Suppressor macrophage treated with lipopolysaccharide for 1 hour (primary cell): ENCODE data around the gene UBE2D2.
"Not testable (repeated sequence)": the region's sequence is repeated elsewhere in the genome, so short reads cannot be mapped to it uniquely, and the experiment has no call there.

Experiments
- DNase-seq, 3 donors: peaks; one replicate each; pipeline ENCODE4 v3.0.0-alpha.2; 2020 to 2022

UBE2D2 gene

GRCh38 chr5:139584137-139584536 is 23.0 kb downstream of the UBE2D2 start:
- DNase-seq, result no peak

GRCh38 chr5:139588116-139588515 is 27.0 kb downstream of the UBE2D2 start:
- not testable (repeated sequence) for DNase-seq

DNA sequence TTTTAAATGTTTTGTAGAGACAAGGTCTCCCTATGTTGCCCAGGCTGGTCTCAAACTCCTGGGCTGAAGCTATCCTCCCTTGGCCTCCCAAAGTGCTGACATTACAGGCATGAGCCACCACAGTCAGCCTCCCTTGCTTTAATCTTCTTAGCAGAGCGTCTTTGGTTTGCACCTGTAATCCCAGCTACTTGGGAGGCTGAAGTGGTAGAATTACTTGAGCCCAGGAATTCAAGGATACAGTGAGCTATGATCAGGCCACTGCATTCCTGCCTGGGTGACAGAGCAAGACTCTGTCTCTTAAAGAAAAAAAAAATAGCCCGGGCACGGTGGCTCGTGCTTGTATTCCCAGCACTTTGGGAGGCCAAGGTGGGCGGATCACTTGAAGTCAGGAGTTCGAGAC is 27.8 kb downstream of the UBE2D2 start:
- no peak for DNase-seq

DNA sequence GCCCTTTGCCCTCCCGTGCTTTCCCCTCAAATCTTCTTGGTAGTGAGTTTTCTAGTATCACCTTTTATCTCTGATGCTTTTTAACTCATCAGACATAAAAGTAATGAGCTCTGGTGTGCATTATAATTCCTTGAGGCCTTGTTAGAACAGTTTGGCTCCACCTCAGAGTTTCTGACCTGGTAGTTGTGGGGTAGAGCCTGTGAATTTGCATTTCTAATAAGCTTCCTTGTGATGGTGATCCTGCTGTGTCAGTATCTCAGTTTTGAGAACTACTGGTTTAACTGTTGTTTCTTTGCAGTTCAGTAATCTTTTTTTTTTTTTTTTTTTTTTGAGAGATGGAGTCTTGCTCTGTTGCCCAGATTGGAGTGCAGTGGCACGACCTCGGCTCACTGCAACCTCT is 31.1 kb downstream of the UBE2D2 start:
- DNase-seq, result no peak

GRCh38 chr5:139593076-139593475 is 31.9 kb downstream of the UBE2D2 start:
- not testable (repeated sequence) for DNase-seq

- DNase-seq, result no peak
Measured at GRCh38 chr5:139593716-139594319, 32.7 kb downstream of the UBE2D2 start.

DNA sequence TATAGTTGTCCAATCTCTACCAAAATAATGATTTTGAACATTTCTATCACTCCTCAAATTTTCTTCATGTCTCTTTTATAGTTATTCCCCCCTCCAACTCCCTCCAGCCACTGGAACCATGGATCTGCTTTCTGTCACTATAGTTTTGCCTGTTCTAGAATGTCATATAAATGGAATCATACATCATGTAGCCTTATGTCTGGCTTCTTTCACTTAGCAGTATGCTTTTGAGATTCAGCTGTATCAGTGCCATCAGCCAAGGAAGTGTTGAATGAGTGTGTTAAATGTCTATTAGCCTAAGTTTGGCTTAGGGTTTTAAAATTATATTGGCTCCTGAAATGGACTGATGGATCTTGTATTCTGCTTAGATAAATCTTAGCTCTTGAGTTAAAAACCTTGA is 36.0 kb downstream of the UBE2D2 start:
- DNase-seq, result no peak

DNA sequence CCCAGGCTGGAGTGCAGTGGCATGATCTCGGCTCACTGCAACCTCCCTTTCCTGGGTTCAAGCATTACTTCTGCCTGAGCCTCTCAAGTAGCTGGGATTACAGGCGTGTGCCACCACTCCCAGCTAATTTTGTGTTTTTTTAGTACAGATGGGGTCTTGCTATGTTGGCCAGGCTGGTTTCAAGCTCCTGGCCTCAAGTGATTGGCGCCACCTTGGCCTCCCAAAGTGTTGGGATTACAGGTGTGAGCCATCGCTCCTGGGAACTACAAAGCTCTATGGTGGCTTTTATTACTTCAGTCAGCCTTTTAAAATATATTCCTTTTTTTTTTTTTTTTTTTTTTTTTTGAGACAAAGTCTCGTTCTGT is 37.4 kb downstream of the UBE2D2 start:
- not testable (repeated sequence) for DNase-seq

DNA sequence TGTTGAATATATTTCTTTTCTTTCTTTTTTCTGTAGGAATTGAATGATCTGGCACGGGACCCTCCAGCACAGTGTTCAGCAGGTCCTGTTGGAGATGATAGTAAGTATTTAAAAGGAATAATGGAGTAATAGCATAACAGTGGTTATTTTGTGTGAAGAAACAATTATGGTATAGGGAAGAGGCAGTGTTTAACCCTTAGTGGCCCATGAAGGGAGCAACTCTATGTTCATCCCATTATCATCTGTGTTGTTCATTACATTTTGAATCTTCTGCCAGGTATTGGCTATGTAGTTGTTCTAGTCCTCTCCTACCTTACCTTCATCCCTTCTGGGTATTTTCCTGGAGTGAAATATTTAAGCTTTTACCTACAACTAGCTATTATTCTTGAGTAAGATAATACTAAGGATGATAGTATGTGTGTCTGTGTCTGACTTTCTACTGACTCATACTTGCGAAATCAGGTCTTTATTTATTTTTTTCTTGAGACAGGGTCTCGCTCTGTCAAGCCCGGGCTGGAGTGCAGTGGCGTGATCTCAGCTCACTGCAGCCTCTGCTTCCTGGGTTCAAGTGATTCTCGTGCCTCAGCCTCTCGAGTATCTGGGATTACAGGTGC is 39.3 kb downstream of the UBE2D2 start:
- no peak for DNase-seq

DNA sequence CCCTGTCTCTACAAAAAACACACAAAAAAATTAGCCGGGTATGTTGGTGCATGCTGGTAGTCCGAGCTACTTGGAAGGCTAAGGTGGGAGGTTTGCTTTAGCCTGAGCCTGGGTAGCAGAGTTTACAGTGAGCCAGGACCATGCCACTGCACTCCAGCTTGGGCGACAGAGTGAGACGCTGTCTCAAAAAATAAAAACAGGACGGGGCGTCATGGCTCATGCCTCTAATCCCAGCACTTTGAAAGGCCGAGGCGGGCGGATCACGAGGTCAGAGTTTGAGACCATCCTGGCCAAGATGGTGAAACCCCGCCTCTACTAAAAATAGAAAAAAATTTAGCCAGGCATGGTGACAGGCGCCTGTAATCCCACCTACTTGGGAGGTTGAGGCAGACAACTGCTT is 40.3 kb downstream of the UBE2D2 start:
- no peak for DNase-seq

DNA sequence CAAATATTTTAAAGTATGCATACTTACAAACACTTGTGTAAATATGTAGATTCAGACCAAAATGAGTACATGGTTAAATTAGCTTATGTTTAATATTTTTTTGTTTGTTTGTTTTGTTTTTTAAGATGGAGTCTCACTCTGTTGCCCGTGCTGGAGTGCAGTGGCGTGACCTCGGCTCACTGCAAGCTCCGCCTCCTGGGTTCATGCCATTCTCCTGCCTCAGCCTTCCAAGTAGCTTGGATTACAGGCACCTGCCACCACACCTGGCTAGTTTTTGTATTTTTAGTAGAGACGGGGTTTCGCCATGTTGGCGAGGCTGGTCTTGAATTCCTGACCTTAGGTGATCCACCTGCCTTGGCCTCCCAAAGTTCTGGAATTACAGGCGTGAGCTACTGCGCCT is 40.8 kb downstream of the UBE2D2 start:
- not testable (repeated sequence) for DNase-seq

DNA sequence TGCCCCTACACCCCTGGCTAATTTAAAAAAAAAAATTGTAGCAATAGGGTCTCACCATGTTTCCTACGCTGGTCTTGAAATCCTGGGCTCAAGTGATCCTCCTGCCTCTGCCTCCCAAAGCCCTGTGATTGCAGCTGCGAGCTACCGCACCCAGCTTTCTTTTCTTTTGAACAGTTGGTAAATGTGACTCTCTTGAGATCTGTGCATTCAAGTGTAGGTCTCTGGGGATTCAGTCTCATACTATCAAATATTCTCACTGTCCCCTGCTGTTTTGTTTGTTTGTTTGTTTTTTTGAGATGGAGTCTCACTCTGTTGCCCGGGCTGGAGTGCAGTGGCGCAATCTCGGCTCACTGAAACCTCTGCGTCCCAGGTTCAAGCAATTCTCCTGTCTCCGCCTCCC is 44.7 kb downstream of the UBE2D2 start:
- no peak for DNase-seq

DNA sequence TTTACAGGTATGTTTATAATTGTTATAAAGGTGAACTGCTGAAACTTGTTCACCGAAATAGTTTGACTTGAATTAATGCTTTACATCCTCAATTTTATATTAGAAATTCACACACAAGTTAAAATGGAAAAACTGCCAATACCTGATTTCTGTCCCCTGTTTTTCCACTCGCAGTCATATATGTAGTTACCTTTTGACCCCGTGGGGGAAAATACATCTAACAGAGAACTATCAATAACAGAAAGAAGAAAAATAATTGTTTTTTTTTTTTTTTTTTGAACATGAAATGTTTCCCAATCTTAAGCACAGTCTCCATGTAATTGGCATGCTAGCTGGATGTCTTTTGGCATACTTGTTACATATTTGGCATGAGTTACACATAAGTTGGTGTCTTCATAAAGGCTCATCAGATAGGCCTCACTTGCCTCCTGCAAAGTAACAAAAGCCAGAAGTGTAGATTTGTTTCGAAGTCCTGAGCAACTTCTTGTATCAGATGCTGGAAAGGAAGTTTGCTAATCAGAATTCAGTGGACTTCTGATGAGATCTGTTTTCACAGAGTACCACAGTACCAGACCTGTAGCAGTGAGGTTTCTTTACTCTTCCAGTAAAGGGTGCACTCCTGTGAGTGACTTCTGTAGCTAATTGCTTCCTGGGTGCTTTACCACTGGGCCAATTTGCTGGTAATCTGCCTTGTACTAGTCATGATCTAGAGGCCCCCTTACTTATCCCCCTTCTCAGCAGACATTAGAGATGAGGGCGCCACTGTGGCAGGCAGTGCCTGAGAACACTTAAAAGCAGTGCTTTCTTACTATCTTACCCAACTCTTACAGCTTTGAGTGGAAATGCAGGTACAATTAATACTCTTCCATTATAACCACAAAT is 50.8 kb downstream of the UBE2D2 start:
- DNase-seq, result no peak

- DNase-seq, result no peak
Measured at GRCh38 chr5:139619861-139620260, 58.7 kb downstream of the UBE2D2 start.

- not testable (repeated sequence) for DNase-seq
Measured at GRCh38 chr5:139625398-139625797, 64.3 kb downstream of the UBE2D2 start.

DNA sequence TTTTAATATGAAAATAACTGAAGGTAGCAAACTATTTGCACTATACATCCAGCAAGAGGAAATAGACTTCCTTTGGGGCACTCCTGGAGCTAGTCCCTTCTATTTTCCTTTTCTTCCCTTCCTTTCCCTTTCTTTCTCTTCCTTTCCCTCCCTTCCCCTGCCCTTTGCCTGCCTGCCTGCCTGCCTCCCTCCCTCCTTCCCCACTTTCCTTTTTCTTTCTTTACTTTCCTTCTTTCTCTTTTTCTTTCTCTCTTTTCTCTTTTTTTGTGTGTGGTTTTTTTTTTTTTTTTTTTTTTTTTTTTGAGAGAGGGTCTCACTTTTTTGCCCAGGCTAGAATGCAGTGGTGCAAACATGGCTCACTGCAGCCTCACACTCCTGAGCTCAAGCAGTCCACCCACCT is 69.7 kb downstream of the UBE2D2 start:
- DNase-seq, result no peak

GRCh38 chr5:139631520-139632165 is 70.5 kb downstream of the UBE2D2 start:
- DNase-seq, result no peak

DNA sequence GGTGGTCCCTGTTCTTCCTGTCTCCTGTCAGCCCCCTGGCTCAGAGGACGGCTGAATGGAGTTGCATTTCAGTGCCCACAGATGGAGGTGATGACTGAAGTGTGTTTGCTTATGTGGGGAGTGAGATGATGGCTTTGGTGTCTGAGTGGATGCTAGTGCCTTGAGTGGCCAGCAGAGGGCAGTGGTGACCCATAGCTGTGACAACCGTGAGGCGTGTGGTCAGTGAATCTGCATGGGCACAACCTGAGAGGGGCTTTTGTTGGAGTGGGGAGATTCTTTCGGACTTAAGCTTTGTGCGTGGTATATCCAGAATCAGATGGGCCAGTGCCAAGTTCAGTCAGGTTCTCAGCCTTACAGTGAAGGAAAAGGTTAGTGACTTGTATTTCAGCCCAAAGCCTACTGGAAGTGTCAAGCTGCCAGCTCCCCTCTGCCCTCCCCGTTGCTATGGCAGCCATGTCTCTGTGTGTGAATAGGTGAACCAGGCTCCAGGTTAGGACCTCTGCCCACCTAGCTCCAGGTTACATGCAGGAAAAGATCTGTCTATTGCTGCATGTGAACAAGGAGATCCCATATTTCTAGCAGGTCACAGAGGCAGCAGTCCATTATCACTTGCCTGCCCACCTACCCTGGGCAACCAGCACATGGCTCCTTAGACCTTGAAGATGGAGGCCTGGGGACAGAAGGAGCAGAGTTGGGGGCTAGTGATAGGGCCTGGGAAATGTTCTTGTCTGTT is 72.3 kb downstream of the UBE2D2 start:
- DNase-seq, result peak; percentile 79 to 83 (median 81)

DNA sequence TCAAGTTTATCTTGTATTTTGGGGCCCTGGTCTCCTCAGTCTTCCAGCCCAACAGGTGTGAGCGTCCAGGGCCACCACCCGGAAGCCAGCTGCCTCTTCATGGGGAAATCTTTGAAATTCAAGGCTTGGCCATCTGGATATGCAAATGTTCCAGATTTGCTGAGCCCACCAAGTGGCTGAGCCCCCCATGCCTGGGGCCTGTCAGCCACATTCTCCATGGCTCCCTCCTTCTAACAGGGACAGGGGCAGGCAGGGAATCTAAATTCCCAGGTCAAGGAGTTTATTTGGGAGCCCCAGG is 72.8 kb downstream of the UBE2D2 start:
- no peak for DNase-seq

GRCh38 chr5:139634541-139634940 is 73.4 kb downstream of the UBE2D2 start:
- DNase-seq, result no peak

- no peak for DNase-seq
Measured at GRCh38 chr5:139635191-139635590, 74.1 kb downstream of the UBE2D2 start.

DNA sequence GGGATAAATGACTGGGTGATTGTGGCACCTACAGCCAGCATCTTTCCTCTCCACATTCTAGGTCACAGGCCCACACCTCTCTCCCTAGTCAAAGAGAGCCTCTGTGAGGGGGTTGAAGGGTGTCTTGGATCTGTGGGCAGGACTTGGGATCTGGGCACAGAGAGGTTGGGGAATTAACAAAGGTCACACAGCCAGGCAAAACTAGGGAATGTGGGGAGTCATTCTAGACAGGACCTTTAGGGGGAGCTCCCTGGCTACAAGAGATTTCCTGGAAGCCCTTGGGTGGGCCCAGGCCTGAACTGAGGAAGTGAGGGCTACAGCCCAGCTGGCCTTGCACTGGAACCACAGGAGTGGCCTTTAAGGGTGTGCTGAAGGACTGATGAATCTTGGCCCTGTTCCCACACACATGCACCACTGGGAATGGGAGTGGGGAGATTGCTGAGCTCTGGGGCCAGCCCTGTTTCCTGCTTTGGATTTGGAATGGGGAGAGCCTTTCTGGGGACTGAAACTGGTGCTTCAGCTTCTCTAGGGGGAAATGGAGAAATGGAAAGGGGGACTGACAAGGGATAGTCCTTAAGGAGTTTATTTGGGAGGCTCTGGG is 74.6 kb downstream of the UBE2D2 start:
- peak; percentile 76 to 79 (median 77) for DNase-seq
